Tibial artery (tissue), 4 donors: ENCODE measurements around the gene SETDB1.

ENCODE experiments used
- DNase-seq, 2 donors: peaks; one replicate each; pipeline ENCODE4 v3.0.0-alpha.2; 2019
- H3K27ac ChIP-seq, 2 donors: fragments of 200-600 bp; sonication (generic) in 1 of 2; 1 replicate in 1 of 2; 2 replicates in 1 of 2; pipeline ENCODE4 v1.5.1; 2018 to 2019; ENCODE audit warnings: mild to moderate bottlenecking in 1 of 2
- H3K27me3 ChIP-seq, 2 donors: fragments of 200-600 bp; sonication (generic) in 1 of 2; one replicate each; pipeline versions ENCODE4 v1.5.1 to v1.6.0; 2016 to 2019
- H3K36me3 ChIP-seq, 3 donors: fragments of 200-600 bp; sonication (generic) in 2 of 3; one replicate each; pipeline ENCODE4 v1.5.1; 2016 to 2019; ENCODE audit warnings: mild to moderate bottlenecking in 2 of 3
- H3K4me1 ChIP-seq, 4 donors: fragments of 200-600 bp; sonication (generic) in 2 of 4; 1 replicate in 3 of 4; 2 replicates in 1 of 4; pipeline ENCODE4 v1.5.1; 2016 to 2019
- H3K4me3 ChIP-seq, 2 donors: fragments of 200-600 bp; sonication (generic) in 1 of 2; 1 replicate in 1 of 2; 2 replicates in 1 of 2; pipeline ENCODE4 v1.5.1; 2018 to 2019; ENCODE audit warnings: mild to moderate bottlenecking in 2 of 2
- H3K9me3 ChIP-seq, 3 donors: fragments of 200-600 bp; sonication (generic) in 1 of 3; one replicate each; pipeline ENCODE4 v1.5.1; 2016 to 2019
- intact Hi-C: fragments of 100-400 bp; cut with DNase I; formaldehyde crosslinking; loops from one replicate; pipeline ENCODE4 v1.15.0; 2023; ENCODE audit warnings: low total_unique reads
- TF ChIP-seq, protein P1 (sequence below), 2 experiments: fragments of 200-600 bp in 1 of 2; fragments of 450-650 bp in 1 of 2; IDR thresholded peaks; one replicate each; pipeline ENCODE4 v1.5.1; 2017 to 2019; ENCODE audit warnings: antibody characterized with exemption in 2 of 2, mild to moderate bottlenecking in 1 of 2, moderate library complexity in 1 of 2

The SETDB1 gene

GRCh38 chr1:150976879-150977694 is 50.9 kb downstream of the SETDB1 start:
- H3K9me3 ChIP-seq, result no peaks in the 10 kb centered on the region
- peak; percentile 91 to 96 for DNase-seq
- peak overlapping the region; percentile 98 for H3K27ac ChIP-seq
- peak overlapping the region in 1 of 2 donors; percentile 4 for H3K4me3 ChIP-seq
- no peaks in the 10 kb centered on the region for H3K36me3 ChIP-seq
- TF ChIP-seq, protein P1, sequence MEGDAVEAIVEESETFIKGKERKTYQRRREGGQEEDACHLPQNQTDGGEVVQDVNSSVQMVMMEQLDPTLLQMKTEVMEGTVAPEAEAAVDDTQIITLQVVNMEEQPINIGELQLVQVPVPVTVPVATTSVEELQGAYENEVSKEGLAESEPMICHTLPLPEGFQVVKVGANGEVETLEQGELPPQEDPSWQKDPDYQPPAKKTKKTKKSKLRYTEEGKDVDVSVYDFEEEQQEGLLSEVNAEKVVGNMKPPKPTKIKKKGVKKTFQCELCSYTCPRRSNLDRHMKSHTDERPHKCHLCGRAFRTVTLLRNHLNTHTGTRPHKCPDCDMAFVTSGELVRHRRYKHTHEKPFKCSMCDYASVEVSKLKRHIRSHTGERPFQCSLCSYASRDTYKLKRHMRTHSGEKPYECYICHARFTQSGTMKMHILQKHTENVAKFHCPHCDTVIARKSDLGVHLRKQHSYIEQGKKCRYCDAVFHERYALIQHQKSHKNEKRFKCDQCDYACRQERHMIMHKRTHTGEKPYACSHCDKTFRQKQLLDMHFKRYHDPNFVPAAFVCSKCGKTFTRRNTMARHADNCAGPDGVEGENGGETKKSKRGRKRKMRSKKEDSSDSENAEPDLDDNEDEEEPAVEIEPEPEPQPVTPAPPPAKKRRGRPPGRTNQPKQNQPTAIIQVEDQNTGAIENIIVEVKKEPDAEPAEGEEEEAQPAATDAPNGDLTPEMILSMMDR (IDR thresholded peaks at IDR 0.05), result peak in 1 of 2 experiments; percentile 7
- H3K4me1 ChIP-seq, result peaks cover 0 to 66% (median 56%) of the 10 kb centered on the region in 4 donors
- intact Hi-C loops, result loop anchor here (5.0 to 10.0 kb wide), 3 partner anchors 50 to 412 kb away; partner anchors contain the start of gene SETDB1
- no peaks in the 10 kb centered on the region for H3K27me3 ChIP-seq

DNA sequence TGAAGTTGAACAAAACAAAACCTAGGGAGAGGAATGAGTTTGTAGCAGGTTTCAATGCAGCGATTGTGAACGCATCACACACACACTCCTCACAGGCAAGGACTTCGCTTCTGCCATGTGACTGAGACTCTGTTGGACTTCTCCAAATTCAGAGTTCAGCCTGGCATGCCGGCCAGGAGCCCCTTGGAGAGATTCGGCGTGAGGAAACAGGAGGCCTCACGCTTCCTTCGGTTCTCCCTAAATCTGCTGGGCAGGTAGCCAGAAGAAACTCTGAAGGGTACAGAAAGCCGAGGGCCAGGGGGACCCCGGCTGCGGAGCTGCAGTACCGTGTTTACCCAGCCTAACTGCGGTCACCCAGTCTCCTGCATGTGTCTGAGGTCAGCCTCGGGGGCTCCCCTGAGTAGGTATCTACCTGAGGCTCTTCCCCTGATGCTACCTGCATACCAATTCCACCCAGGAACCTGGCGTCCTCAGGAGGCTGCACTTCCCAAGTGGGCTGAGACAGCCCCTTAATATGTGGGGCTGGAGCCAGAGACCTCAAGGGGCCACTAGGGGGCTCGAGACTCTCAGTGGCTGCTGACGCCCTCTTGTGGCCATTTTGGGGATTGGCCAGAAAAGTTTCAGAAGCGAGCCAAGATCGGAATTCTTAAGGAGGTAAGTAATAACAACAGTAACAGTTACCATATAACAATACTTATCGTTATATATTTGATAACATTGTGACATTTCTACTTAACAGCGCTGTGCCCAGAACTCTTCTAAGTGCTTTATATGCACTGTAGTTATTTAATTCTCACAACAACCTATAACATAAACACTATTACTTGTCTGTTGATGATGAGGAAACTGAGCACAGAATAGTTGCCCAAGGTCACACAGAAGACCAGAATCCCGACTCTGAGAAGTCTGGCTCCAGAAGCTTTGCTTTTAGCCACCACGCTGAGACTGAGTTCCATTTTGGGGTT is 53.2 kb downstream of the SETDB1 start:
- no peaks in the 10 kb centered on the region for H3K36me3 ChIP-seq
- H3K27ac ChIP-seq, result peak overlapping the region; percentile 98
- H3K4me1 ChIP-seq, result peaks cover 0 to 56% (median 40%) of the 10 kb centered on the region in 4 donors
- TF ChIP-seq, protein P1 (IDR thresholded peaks at IDR 0.05), result peak; percentile 99
- DNase-seq, result peak; percentile 92 to 94
- H3K27me3 ChIP-seq, result no peaks in the 10 kb centered on the region
- H3K9me3 ChIP-seq, result no peaks in the 10 kb centered on the region
- intact Hi-C loops, result loop anchor here (2.0 to 10.0 kb wide), 4 partner anchors 52 to 415 kb away; partner anchors contain the start of gene SETDB1
- peak overlapping the region; percentile 9 to 26 for H3K4me3 ChIP-seq

DNA sequence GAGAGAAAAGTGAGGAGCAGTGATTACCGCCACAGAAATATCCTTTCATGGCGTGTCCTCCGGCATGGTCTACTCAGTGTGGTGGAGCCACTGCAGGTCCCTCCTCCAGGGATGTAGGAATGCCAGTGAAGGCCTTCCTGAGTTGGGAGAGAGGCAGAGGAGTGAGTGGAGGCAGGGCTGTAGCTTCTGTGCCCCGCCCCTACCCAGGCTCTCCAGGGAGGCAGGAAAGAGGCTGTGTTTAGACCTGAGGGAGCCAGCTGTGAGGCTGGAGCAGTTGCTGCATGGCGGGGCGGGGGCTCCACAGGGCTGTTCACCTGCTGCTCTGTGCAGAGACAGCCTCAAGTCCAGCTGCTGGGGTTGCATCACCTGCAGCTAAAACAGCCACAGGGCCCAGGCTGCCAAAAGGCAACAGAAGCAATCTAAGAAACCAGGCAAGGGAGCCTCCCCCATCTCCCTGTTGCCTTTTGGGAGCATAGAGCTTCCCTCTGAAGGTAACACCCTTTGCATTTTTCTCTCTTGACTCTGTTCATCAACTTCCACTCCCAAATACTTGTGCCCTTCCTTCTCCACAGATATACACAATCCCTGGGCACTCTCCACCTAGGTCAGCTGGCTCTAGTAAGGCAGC is 55.1 kb downstream of the SETDB1 start:
- intact Hi-C loops, result no loop called here
- no peaks in the 10 kb centered on the region for H3K27me3 ChIP-seq
- no peak for DNase-seq
- H3K27ac ChIP-seq, result no peak overlapping the region
- peaks cover 0 to 48% (median 32%) of the 10 kb centered on the region in 4 donors for H3K4me1 ChIP-seq
- TF ChIP-seq, protein P1 (IDR thresholded peaks at IDR 0.05), result no peak
- H3K9me3 ChIP-seq, result no peaks in the 10 kb centered on the region
- no peak overlapping the region for H3K4me3 ChIP-seq
- H3K36me3 ChIP-seq, result no peaks in the 10 kb centered on the region

DNA sequence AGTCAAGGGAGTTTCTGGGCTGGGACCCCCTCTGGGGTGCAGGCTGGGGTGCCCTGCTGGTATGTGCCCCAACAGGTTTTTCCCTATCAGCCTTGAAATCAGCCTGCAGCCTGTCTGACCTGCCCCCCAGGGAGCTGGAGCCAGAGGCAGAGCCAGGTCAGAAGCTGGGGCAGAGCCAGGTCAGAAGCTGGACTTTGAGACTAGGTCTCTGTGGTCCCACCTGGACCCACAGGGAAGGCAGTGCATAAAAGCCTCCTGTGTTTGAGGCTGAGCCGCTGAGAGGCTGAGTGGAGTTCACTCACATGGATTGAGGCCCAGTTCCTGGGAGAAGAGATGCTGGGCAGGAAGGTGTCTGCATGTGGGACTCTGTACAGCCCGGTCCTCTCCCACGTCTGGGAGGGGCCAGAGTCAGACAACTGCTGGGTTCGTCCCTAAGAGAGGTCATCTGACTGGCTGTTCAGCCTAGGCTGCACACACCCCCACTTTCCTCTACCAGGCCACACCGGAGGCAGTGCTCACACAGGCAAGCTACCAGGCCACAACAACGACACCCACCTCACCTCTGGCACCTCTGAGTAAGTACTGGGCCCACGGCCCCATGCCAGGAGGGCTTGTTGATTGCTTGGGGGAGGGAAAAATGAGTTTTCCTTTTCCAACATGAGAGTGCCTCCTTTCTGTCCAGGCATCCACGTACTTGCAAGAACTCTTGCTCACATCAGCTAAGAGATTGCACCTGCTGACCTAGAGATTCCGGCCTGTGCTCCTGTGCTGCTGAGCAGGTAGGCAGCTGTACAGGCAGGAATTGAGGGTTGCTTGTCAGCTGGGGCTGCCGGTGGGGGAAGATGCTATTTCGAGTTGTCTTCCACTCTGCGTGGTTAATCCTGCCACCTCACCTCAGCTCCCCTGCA is 55.9 kb downstream of the SETDB1 start, which contains the start of gene ANXA9:
TSS of gene ANXA9 (plus strand) at position 488 of the 908 bp plus-strand sequence. CDS start 814 bp downstream, outside the sequence.
- H3K27ac ChIP-seq, result no peak within 1 kb of the TSS
- peaks cover 0 to 41% (median 26%) of the 10 kb centered on the region in 4 donors for H3K4me1 ChIP-seq
- H3K36me3 ChIP-seq, result no peaks in the 10 kb centered on the region
- no peak for DNase-seq
- TF ChIP-seq, protein P1 (IDR thresholded peaks at IDR 0.05), result no peak
- intact Hi-C loops, result no loop called here
- H3K9me3 ChIP-seq, result no peaks in the 10 kb centered on the region
- H3K27me3 ChIP-seq, result no peaks in the 10 kb centered on the region
- no peak within 1 kb of the TSS for H3K4me3 ChIP-seq
